T-cell (primary cell): Measurements from ENCODE around the gene UBQLN4. TPM values are rescaled to one million over a fixed set of nuclear protein-coding genes. Genes with fewer than 3 reads are reported as not detected.

Experiments
- ATAC-seq, 4 experiments: fragments of 200-7000 bp in 3 of 4; fragments of 150-1000 bp in 1 of 4; cut with Tn5 transposase; replicated peaks in 1 of 4; 1 replicate in 3 of 4; 2 replicates in 1 of 4; pipeline ENCODE4 v1.10.0; 2021; ENCODE audit warnings: moderate library complexity in 3 of 4, mild to moderate bottlenecking in 2 of 4, moderate number of reproducible peaks in 1 of 4
- CTCF ChIA-PET, 2 donors: fragments of 300-600 bp; sonication (Branson Sonifier 250); formaldehyde crosslinking; loops; one replicate each; lab custom pipeline; 2022; ENCODE audit warnings: antibody characterized with exemption in 2 of 2; lab: Charles Lee
- POLR2A ChIA-PET, 2 donors: fragments of 300-600 bp; sonication (Branson Sonifier 250); formaldehyde crosslinking; loops; one replicate each; lab custom pipeline; 2022; ENCODE audit warnings: antibody characterized with exemption in 2 of 2; lab: Charles Lee
- DNase-seq, 35 experiments: peaks; one replicate each; pipeline versions ENCODE4 v3.0.0 to v3.0.0-alpha.2; 2013 to 2023
- H3K27ac ChIP-seq: one replicate; pipeline ENCODE4 v1.5.1; 2013; ENCODE audit warnings: low read length
- H3K27me3 ChIP-seq, 2 experiments: replicated peaks in 1 of 2; 1 replicate in 1 of 2; 2 replicates in 1 of 2; pipeline versions ENCODE4 v1.6.1 to v1.7.0; 2013; ENCODE audit warnings: low read length in 1 of 2, mixed read lengths in 1 of 2; ENCODE audit not compliant: control insufficient read depth in 2 of 2, insufficient read depth in 2 of 2; ENCODE audit errors: extremely low read depth in 1 of 2
- H3K36me3 ChIP-seq, 2 donors: 1 replicate in 1 of 2; 2 replicates in 1 of 2; pipeline versions ENCODE4 v1.6.1 to v1.7.0; 2013; ENCODE audit warnings: low read length in 1 of 2; ENCODE audit not compliant: control insufficient read depth in 2 of 2, insufficient read depth in 1 of 2; ENCODE audit errors: extremely low read depth in 1 of 2
- H3K4me1 ChIP-seq, 2 experiments: 1 replicate in 1 of 2; 2 replicates in 1 of 2; pipeline versions ENCODE4 v1.6.1 to v1.7.0; 2013; ENCODE audit warnings: low read length in 2 of 2, mixed read lengths in 1 of 2; ENCODE audit not compliant: insufficient read depth in 2 of 2, control insufficient read depth in 1 of 2; ENCODE audit errors: extremely low read depth in 1 of 2
- H3K4me3 ChIP-seq, 2 donors: 1 replicate in 1 of 2; 2 replicates in 1 of 2; pipeline versions ENCODE4 v1.5.1 to v1.7.0; 2013; ENCODE audit warnings: mild to moderate bottlenecking in 2 of 2, low read length in 1 of 2, moderate library complexity in 1 of 2; ENCODE audit not compliant: control insufficient read depth in 1 of 2; ENCODE audit errors: extremely low read depth in 1 of 2
- H3K9me3 ChIP-seq: 2 replicates; pipeline ENCODE4 v1.7.0; 2013
- H3K27ac Mint-ChIP-seq, 2 donors: one replicate each; pipeline ENCODE4 v1.8.0; 2020 to 2021; ENCODE audit warnings: mild to moderate bottlenecking in 2 of 2, mixed read lengths in 2 of 2
- H3K27me3 Mint-ChIP-seq, 2 donors: one replicate each; pipeline ENCODE4 v1.8.0; 2021 to 2022; ENCODE audit warnings: mixed read lengths in 2 of 2
- H3K36me3 Mint-ChIP-seq: one replicate; pipeline ENCODE4 v1.8.0; 2021; ENCODE audit warnings: mixed read lengths
- H3K4me1 Mint-ChIP-seq, 3 donors: one replicate each; pipeline ENCODE4 v1.8.0; 2020 to 2022; ENCODE audit warnings: mixed read lengths in 3 of 3, mild to moderate bottlenecking in 1 of 3
- H3K4me3 Mint-ChIP-seq, 3 donors: one replicate each; pipeline ENCODE4 v1.8.0; 2020 to 2022; ENCODE audit warnings: mild to moderate bottlenecking in 3 of 3, mixed read lengths in 3 of 3, moderate library complexity in 3 of 3
- H3K9me3 Mint-ChIP-seq, 3 donors: one replicate each; pipeline ENCODE4 v1.8.0; 2020 to 2022; ENCODE audit warnings: mixed read lengths in 3 of 3
- whole genome bisulfite sequencing: methylation state at CpG from one replicate; pipeline ENCODE4 v1.1.5; 2013; ENCODE audit warnings: missing lambda C conversion rate; ENCODE audit not compliant: insufficient coverage; 5-methylcytosine and 5-hydroxymethylcytosine counted together
- total RNA-seq, 35 experiments: library from RNA in 6 of 35; stranded (reverse) in 6 of 35; fragments of 120-200 nt in 1 of 35; gene quantifications; one replicate each; pipeline versions ENCODE4 v1.2.1 to v1.2.4 and lab custom pipeline; 2013 to 2026

The UBQLN4 gene
- total RNA-seq, 5 donors from 2014 or later (not counting 1 experiment from before 2014, with no cell fraction given): 21.9 to 39.6 (median 37.9) TPM

- Histone ChIP-seq H3K4me1 (peaks cover 0 to 4% of the 10 kb centered on the region in 2 experiments), H3K27ac (no peak overlapping the region), H3K27me3 (peaks cover 0 to 3% of the 10 kb centered on the region in 2 experiments), H3K4me3 (no peak overlapping the region), H3K9me3 (no peaks in the 10 kb centered on the region), H3K36me3 (peaks cover 0 to 3% of the 10 kb centered on the region in 2 donors)
- no peak for DNase-seq
- Mint-ChIP-seq H3K27me3 (no peaks in the 10 kb centered on the region), H3K4me3 (no peak overlapping the region), H3K27ac (no peak overlapping the region), H3K36me3 (no peaks in the 10 kb centered on the region), H3K4me1 (peaks cover 7 to 8% (median 7%) of the 10 kb centered on the region in 3 donors), H3K9me3 (no peaks in the 10 kb centered on the region)
- POLR2A ChIA-PET: no interaction called here
- no peak for ATAC-seq
- CTCF ChIA-PET: interaction anchor here in 1 of 2 donors (0.7 kb wide), 1 partner anchor 73 kb away, joined by 3 read pairs; no protein-coding TSS in a partner anchor
- 100% methylated on average over 1 of the region's 3 CpGs for WGBS
Observed at GRCh38 chr1:156062189-156062588, 8.6 kb upstream of the UBQLN4 start.

- WGBS: 69% methylated on average over 8 of the region's 11 CpGs
- Mint-ChIP-seq H3K27ac (peak within 1 kb of the TSS in 1 of 2 donors; percentile 53), H3K36me3 (peaks cover 3% of the 10 kb centered on the region), H3K4me1 (peaks cover 5 to 7% (median 6%) of the 10 kb centered on the region in 3 donors), H3K4me3 (peak within 1 kb of the TSS in 1 of 3 donors; percentile 18), H3K27me3 (no peaks in the 10 kb centered on the region), H3K9me3 (no peaks in the 10 kb centered on the region)
- DNase-seq (no peak), ATAC-seq (peak in 1 of 4 experiments; percentile 35)
- POLR2A ChIA-PET: no interaction called here
- Histone ChIP-seq H3K27me3 (peaks cover 0 to 3% of the 10 kb centered on the region in 2 experiments), H3K9me3 (no peaks in the 10 kb centered on the region), H3K4me3 (no peak within 1 kb of the TSS), H3K36me3 (peaks cover 0 to 3% of the 10 kb centered on the region in 2 donors), H3K27ac (no peak within 1 kb of the TSS), H3K4me1 (no peaks in the 10 kb centered on the region)
- CTCF ChIA-PET: no interaction called here
Observed at GRCh38 chr1:156060937-156061636, 7.5 kb upstream of the UBQLN4 start, which contains the start of gene RAB25. TSS of gene RAB25 (plus strand) at chr1:156061160. CDS start at chr1:156061401, 241 bp downstream.

GRCh38 chr1:156056326-156056849 lies 2.8 kb upstream of the UBQLN4 start:
- Mint-ChIP-seq H3K4me1 (peaks cover 30 to 43% (median 34%) of the 10 kb centered on the region in 3 donors), H3K36me3 (peaks cover 3% of the 10 kb centered on the region), H3K27ac (peak overlapping the region in 1 of 2 donors; percentile 61), H3K9me3 (no peaks in the 10 kb centered on the region), H3K4me3 (peak overlapping the region; percentile 21 to 100 (median 47)), H3K27me3 (no peaks in the 10 kb centered on the region)
- Histone ChIP-seq H3K4me1 (peaks cover 6 to 22% of the 10 kb centered on the region in 2 experiments), H3K9me3 (no peaks in the 10 kb centered on the region), H3K36me3 (peaks cover 0 to 3% of the 10 kb centered on the region in 2 donors), H3K4me3 (no peak overlapping the region), H3K27ac (no peak overlapping the region), H3K27me3 (no peaks in the 10 kb centered on the region)
- ATAC-seq (no peak), DNase-seq (no peak)
- CTCF ChIA-PET: interaction anchor here in 1 of 2 donors (0.7 kb wide), 1 partner anchor 50 kb away, joined by 3 read pairs; no protein-coding TSS in a partner anchor
- no CpG with 5 or more reads among the region's 1 CpG for WGBS
- POLR2A ChIA-PET: no interaction called here

GRCh38 chr1:156055281-156056048 lies 1.9 kb upstream of the UBQLN4 start:
- no peak for ATAC-seq
- peak overlapping the region; percentile 71 to 82 for H3K4me3 ChIP-seq
- ChIA-PET CTCF (interaction anchor here in 1 of 2 donors (0.7 kb wide), 1 partner anchor 51 kb away, joined by 3 read pairs; no protein-coding TSS in a partner anchor), POLR2A (interaction anchor here in 1 of 2 donors (0.6 kb wide), 1 partner anchor 402 kb away, joined by 4 read pairs; no protein-coding TSS in a partner anchor)
- Mint-ChIP-seq H3K36me3 (peaks cover 7% of the 10 kb centered on the region), H3K4me1 (peaks cover 28 to 43% (median 34%) of the 10 kb centered on the region in 3 donors), H3K4me3 (peak overlapping the region; percentile 93 to 100 (median 95)), H3K9me3 (no peaks in the 10 kb centered on the region), H3K27me3 (no peaks in the 10 kb centered on the region), H3K27ac (peak overlapping the region in 1 of 2 donors; percentile 95)
- peaks cover 0 to 6% of the 10 kb centered on the region in 2 donors for H3K36me3 ChIP-seq
- peak in 2 of 35 experiments; percentile 11 to 12 for DNase-seq
- H3K4me1 ChIP-seq: peaks cover 6 to 22% of the 10 kb centered on the region in 2 experiments
- H3K27me3 ChIP-seq: no peaks in the 10 kb centered on the region
- no peak overlapping the region for H3K27ac ChIP-seq
- 10% methylated on average over 4 of the region's 17 CpGs for WGBS
- H3K9me3 ChIP-seq: no peaks in the 10 kb centered on the region

- Mint-ChIP-seq H3K27ac (peak within 1 kb of the TSS; percentile 90 to 95), H3K9me3 (no peaks in the 10 kb centered on the region), H3K27me3 (no peaks in the 10 kb centered on the region), H3K4me3 (peak within 1 kb of the TSS; percentile 93 to 100 (median 95)), H3K4me1 (peaks cover 28 to 43% (median 34%) of the 10 kb centered on the region in 3 donors), H3K36me3 (peaks cover 10% of the 10 kb centered on the region)
- POLR2A ChIA-PET: interaction anchor here in 1 of 2 donors (0.6 kb wide), 1 partner anchor 860 kb away, joined by 3 read pairs; no protein-coding TSS in a partner anchor
- H3K4me1 ChIP-seq: peaks cover 6 to 22% of the 10 kb centered on the region in 2 experiments
- ATAC-seq: peak; percentile 78 to 85 (median 82)
- H3K27ac ChIP-seq: peak within 1 kb of the TSS; percentile 78
- no peaks in the 10 kb centered on the region for H3K9me3 ChIP-seq
- peaks cover 0 to 13% of the 10 kb centered on the region in 2 donors for H3K36me3 ChIP-seq
- peak; percentile 87 to 97 (median 95) for DNase-seq
- no peaks in the 10 kb centered on the region for H3K27me3 ChIP-seq
- peak within 1 kb of the TSS; percentile 80 to 82 for H3K4me3 ChIP-seq
- under 1% methylated on average over 47 of the region's 53 CpGs for WGBS
- CTCF ChIA-PET: no interaction called here
Observed at GRCh38 chr1:156054500-156055280, 1.1 kb upstream of the UBQLN4 start, which contains the start of gene LAMTOR2. TSS of gene LAMTOR2 (plus strand) at chr1:156054782. CDS start at chr1:156054890, 108 bp downstream.
